22Rv1 (cell line): ENCODE data around the gene AGPAT4.

Experiments
- H3K27ac ChIP-seq: fragments of 450-650 bp; 2 replicates; pipeline ENCODE4 v1.5.1; 2017
- CTCF ChIP-seq: fragments of 450-650 bp; IDR thresholded peaks from 2 replicates; pipeline ENCODE4 v1.5.1; 2017; ENCODE audit warnings: mild to moderate bottlenecking
- ZFX ChIP-seq: fragments of 450-650 bp; IDR thresholded peaks from 2 replicates; pipeline ENCODE4 v1.6.1; 2017; ENCODE audit warnings: antibody characterized with exemption, borderline replicate concordance

Gene AGPAT4

DNA sequence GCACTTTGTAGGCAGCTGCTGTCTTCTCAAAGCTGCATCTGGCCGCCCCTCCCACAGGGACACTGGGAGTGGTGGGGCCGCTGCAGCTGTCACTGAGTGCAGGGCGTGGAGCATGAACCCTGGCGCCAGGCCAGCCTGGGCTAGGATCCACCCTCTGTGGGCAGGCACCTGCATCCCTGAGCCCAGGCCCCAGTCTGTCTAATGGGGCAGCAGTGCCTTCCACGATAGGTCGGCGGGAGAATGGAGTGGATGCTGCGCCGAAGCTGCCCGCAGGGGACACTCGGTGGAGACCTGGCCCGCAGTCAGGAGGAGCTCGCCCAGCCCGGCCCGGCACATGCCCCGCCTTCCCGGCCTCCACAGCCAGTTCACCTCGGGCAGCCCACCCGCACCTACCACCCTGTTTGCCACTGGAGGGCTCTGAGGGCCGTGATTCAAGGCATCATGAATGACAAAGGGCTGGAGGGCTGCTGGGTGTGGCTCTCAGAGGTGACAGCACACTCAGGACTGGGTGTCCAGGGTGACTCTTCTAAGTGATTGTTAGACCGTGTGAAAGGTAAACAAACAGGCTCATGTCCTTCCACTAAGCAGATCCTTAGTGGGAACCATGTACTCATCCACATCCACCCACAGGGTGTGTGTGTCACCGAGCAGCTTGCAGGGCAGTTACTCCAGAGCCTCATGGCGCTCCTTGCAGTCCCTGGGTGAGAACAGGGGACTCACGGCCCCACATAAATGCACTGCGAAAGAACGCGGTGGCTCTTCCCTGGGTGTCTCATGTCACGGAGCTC lies 133.9 kb downstream of the AGPAT4 start:
- H3K27ac ChIP-seq, result no peak overlapping the region
- no peak for TF ChIP-seq CTCF
- no peak for TF ChIP-seq ZFX

DNA sequence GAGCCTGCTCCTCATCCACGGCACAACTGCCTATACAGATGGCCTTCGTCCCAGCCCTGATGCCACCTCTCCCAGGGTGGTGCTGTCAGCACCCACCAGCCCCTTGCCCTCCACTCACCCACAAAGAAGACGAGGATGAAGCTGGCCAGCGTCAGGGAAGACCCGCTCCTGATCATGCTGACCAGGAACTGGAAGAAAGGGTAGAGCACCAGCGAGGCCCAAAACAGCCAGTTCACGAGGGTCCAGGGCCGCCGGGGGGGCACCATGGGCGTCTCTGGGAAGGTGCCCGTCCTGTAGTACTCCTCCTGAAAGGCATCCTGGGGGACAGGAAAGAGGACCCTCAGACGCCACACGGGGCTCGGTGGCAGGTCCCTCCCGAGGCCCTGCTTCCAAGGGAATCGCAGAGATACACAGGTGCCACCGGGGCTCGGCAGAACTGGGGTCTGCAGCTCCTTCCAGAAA lies 134.5 kb downstream of the AGPAT4 start:
- H3K27ac ChIP-seq, result no peak overlapping the region
- no peak for TF ChIP-seq CTCF
- TF ChIP-seq ZFX, result no peak

- H3K27ac ChIP-seq, result no peak overlapping the region
- no peak for TF ChIP-seq CTCF
- no peak for TF ChIP-seq ZFX
Measured at GRCh38 chr6:161138543-161139303, 135.1 kb downstream of the AGPAT4 start.

DNA sequence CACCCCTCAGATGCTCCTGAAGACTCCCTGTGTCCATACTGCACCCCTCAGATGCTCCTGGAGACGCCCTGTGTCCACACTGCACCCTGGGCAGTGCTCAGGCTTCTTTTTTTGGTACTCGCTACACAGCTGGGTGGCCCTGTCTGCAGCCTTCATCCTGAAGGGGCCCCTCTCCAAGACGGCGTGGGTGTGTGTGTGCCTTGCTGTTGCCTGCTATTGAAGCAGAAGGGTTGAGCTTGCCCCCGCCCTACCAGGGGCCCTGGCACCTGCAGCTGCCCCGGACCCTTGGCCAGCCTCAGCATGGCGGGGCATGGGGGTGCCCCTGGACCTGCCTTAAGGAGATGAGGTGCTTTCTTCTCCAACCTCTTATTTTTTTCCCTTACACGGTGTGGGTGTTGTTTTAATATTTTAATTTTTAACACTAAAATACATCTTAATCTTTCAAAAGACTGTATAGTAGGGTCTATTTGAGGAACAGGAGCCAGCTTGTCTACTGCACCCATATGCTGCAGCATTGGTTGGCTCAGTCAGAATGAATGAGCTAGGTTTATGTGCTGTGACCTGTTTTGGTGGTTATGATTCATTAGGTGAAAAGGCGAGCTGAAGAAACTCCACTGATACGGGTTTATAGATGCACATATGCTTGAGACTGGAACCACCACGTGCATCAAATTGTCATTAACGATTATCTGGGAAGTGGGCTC lies 135.9 kb downstream of the AGPAT4 start:
- no peak overlapping the region for H3K27ac ChIP-seq
- TF ChIP-seq CTCF, result no peak
- TF ChIP-seq ZFX, result no peak

- no peak for TF ChIP-seq ZFX
- no peak for TF ChIP-seq CTCF
Measured at GRCh38 chr6:161137320-161137719, 136.5 kb downstream of the AGPAT4 start.

GRCh38 chr6:161136655-161137054 lies 137.2 kb downstream of the AGPAT4 start:
- H3K27ac ChIP-seq, result no peak overlapping the region

More at GRCh38 chr6:161137320-161137719, 136.5 kb downstream of the AGPAT4 start:
- no peak overlapping the region for H3K27ac ChIP-seq

More at GRCh38 chr6:161136655-161137054, 137.2 kb downstream of the AGPAT4 start:
- TF ChIP-seq ZFX, result no peak
- TF ChIP-seq CTCF, result no peak
